ENCODE data around the gene ORM1. TPM values are rescaled to one million over a fixed set of nuclear protein-coding genes. Genes with fewer than 3 reads are reported as not detected.

The ORM1 gene
- total and polyA plus RNA-seq, 2 donors (not counting 3 experiments of a cell fraction or from before 2014, with no cell fraction given) = not detected

- BruUV-seq (replicated peaks) = no TSS peak
- Histone ChIP-seq H2AFZ (ENCODE audit: low read depth, low read length) (no peak overlapping the region), H3K4me1 (ENCODE audit: control insufficient read depth, extremely low read depth, insufficient read depth, low read length) (no peaks in the 10 kb centered on the region), H3K36me3 (ENCODE audit: control insufficient read depth in 2 of 2, extremely low read depth in 1 of 2, insufficient read depth in 2 of 2, low read length in 2 of 2) (peaks cover 4 to 6% of the 10 kb centered on the region in 2 experiments), H3K27me3 (ENCODE audit: control insufficient read depth in 2 of 2, insufficient read depth in 2 of 2, low read length in 2 of 2) (no peaks in the 10 kb centered on the region), H3K4me3 (replicated peaks in 1 of 3; ENCODE audit: insufficient read depth in 1 of 3, low read depth in 1 of 3, low read length in 3 of 3) (no peak overlapping the region), H3K9me1 (replicated peaks; ENCODE audit: control insufficient read depth, extremely low read depth, insufficient read depth, low read length) (no peaks in the 10 kb centered on the region), H3K9ac (replicated peaks; ENCODE audit: extremely low read depth, insufficient read depth, low read length) (no peak overlapping the region), H3K27ac (ENCODE audit: insufficient read depth, low read depth, low read length) (no peak overlapping the region), H3K79me2 (ENCODE audit: control insufficient read depth, insufficient read depth, low read length) (no peaks in the 10 kb centered on the region), H3K4me2 (ENCODE audit: insufficient read depth, low read length) (no peak overlapping the region), H4K20me1 (replicated peaks; ENCODE audit: control insufficient read depth, extremely low read depth, insufficient read depth, low read length) (no peaks in the 10 kb centered on the region), H3K9me3 (replicated peaks; ENCODE audit: control insufficient read depth, insufficient read depth, low read length) (no peaks in the 10 kb centered on the region)
- no peak for DNase-seq (ENCODE audit: low read depth, low spot score)
- dilution Hi-C loops (cut with MboI; ENCODE audit: extremely low pct_ligation_motif_present, low sequenced_read_pairs) (loop anchor here (25.0 kb wide), 1 partner anchor 203 kb away; the partner anchor contains the start of genes AMBP and KIF12), intact Hi-C loops (cut with micrococcal nuclease) (loop anchor here (5.0 kb wide), 1 partner anchor 553 kb away; no protein-coding TSS in a partner anchor)
- no peak for TF ChIP-seq EZH2 (IDR thresholded peaks at IDR 0.05; ENCODE audit: borderline replicate concordance, low read depth, low read length, severe bottlenecking)
- ChIA-PET POLR2A (interaction anchor here (0.6 kb wide), 1 partner anchor 182 kb away, joined by 3 read pairs; no protein-coding TSS in a partner anchor), CTCF (interaction anchor here (0.7 to 4.8 kb wide), 63 partner anchors 9 to 553 kb away, joined by 3 to 277 read pairs (median 6); partner anchors contain the start of genes AMBP, COL27A1 and KIF12)
- FAIRE-seq = no peak
Observed at GRCh38 chr9:114290561-114290986, 32.3 kb upstream of the ORM1 start.

- intact Hi-C loops (cut with micrococcal nuclease) = loop anchor here (1.0 to 5.0 kb wide), 4 partner anchors 136 to 554 kb away; partner anchors contain the start of gene COL27A1
- Histone ChIP-seq H4K20me1 (replicated peaks; ENCODE audit: control insufficient read depth, extremely low read depth, insufficient read depth, low read length) (no peaks in the 10 kb centered on the region), H3K27ac (ENCODE audit: insufficient read depth, low read depth, low read length) (no peak overlapping the region), H3K4me3 (replicated peaks in 1 of 3; ENCODE audit: insufficient read depth in 1 of 3, low read depth in 1 of 3, low read length in 3 of 3) (no peak overlapping the region), H3K4me2 (ENCODE audit: insufficient read depth, low read length) (no peak overlapping the region), H3K9me3 (replicated peaks; ENCODE audit: control insufficient read depth, insufficient read depth, low read length) (no peaks in the 10 kb centered on the region), H3K27me3 (ENCODE audit: control insufficient read depth in 2 of 2, insufficient read depth in 2 of 2, low read length in 2 of 2) (no peaks in the 10 kb centered on the region), H3K36me3 (ENCODE audit: control insufficient read depth in 2 of 2, extremely low read depth in 1 of 2, insufficient read depth in 2 of 2, low read length in 2 of 2) (peaks cover 4 to 6% of the 10 kb centered on the region in 2 experiments), H3K9me1 (replicated peaks; ENCODE audit: control insufficient read depth, extremely low read depth, insufficient read depth, low read length) (no peaks in the 10 kb centered on the region), H3K9ac (replicated peaks; ENCODE audit: extremely low read depth, insufficient read depth, low read length) (no peak overlapping the region), H3K79me2 (ENCODE audit: control insufficient read depth, insufficient read depth, low read length) (no peaks in the 10 kb centered on the region), H3K4me1 (ENCODE audit: control insufficient read depth, extremely low read depth, insufficient read depth, low read length) (no peaks in the 10 kb centered on the region), H2AFZ (ENCODE audit: low read depth, low read length) (no peak overlapping the region)
- POLR2A ChIA-PET = interaction anchor here (0.6 kb wide), 1 partner anchor 130 kb away, joined by 3 read pairs; no protein-coding TSS in a partner anchor
- peak; percentile 72 for DNase-seq (ENCODE audit: low read depth, low spot score)
- TF ChIP-seq CTCF (IDR thresholded peaks at IDR 0.05; ENCODE audit: extremely low read depth in 1 of 2, insufficient read depth in 1 of 2, low read depth in 1 of 2, low read length in 2 of 2) (peak; percentile 77 to 79), JUN (IDR thresholded peaks at IDR 0.05; ENCODE audit: borderline replicate concordance, insufficient read depth, insufficient read length, low read depth) (no peak), GATA2 (IDR thresholded peaks at IDR 0.05; ENCODE audit: insufficient read depth, insufficient read length, low read depth, low read length) (no peak), MAX (IDR thresholded peaks at IDR 0.05; ENCODE audit: insufficient read depth, insufficient read length) (peak; percentile 21)
- no TSS peak for BruUV-seq (replicated peaks)
- FAIRE-seq = peak; percentile 79
- dilution Hi-C loops (cut with MboI; ENCODE audit: extremely low pct_ligation_motif_present, low sequenced_read_pairs) = loop anchor here (25.0 kb wide), 1 partner anchor 204 kb away; the partner anchor contains the start of genes AMBP and KIF12
- CTCF ChIA-PET = interaction anchor here (0.7 to 4.8 kb wide), 64 partner anchors 9 to 554 kb away, joined by 3 to 277 read pairs (median 6); partner anchors contain the start of genes AMBP, COL27A1 and KIF12
Observed at GRCh38 chr9:114291064-114291474, 31.8 kb upstream of the ORM1 start.
